HepG2 (cell line): ENCODE data around the gene COPA. TPM values are rescaled to one million over a fixed set of nuclear protein-coding genes. Genes with fewer than 3 reads are reported as not detected.

ENCODE experiments used
- ATAC-seq: fragments of 200-7000 bp; cut with Tn5 transposase; 3 replicates; pipeline ENCODE4 v1.9.1; 2020; ENCODE audit warnings: mild to moderate bottlenecking, moderate library complexity
- BruUV-seq: library from RNA; stranded (reverse); fragments of 400-500 nt; replicated peaks from 2 replicates; lab custom pipeline; 2021; lab: Mats Ljungman, UMichigan
- CTCF ChIA-PET: fragments of 300-600 bp; formaldehyde crosslinking; extraction: SDS; loops from one replicate; lab custom pipeline; 2021; ENCODE audit warnings: low total read pairs, inconsistent platforms, low intra/inter-chr PET ratio; lab: Yijun Ruan, JAX
- POLR2A ChIA-PET: fragments of 350-600 bp; sonication (Branson Sonifier 250); formaldehyde crosslinking; loops from one replicate; lab custom pipeline; 2020; ENCODE audit warnings: antibody characterized with exemption, inconsistent platforms; lab: Yijun Ruan, JAX
- DNase-seq: peaks from one replicate; pipeline ENCODE4 v3.0.0-alpha.2; 2015; ENCODE audit warnings: low spot score
- FAIRE-seq: peaks from 3 replicates; lab custom pipeline; 2011; peaks lifted over from hg19 to GRCh38; lab: Jason Lieb, UNC
- H2AFZ ChIP-seq: one replicate; pipeline ENCODE4 v1.6.1; 2011; ENCODE audit warnings: low read length, inconsistent platforms
- H3K27ac ChIP-seq: fragments of 300-600 bp; 3 replicates; pipeline ENCODE4 v1.8.0; 2011; ENCODE audit warnings: mixed run types, mild to moderate bottlenecking, mixed read lengths, low read length, inconsistent platforms; ENCODE audit not compliant: insufficient read depth; ENCODE audit errors: extremely low read length
- H3K27me3 ChIP-seq, 2 experiments: fragments of 200-600 bp in 1 of 2; 2 replicates in 1 of 2; 3 replicates in 1 of 2; pipeline versions ENCODE4 v1.6.0 to v1.8.0; 2011; ENCODE audit warnings: low read length in 2 of 2, mild to moderate bottlenecking in 2 of 2, moderate library complexity in 2 of 2, inconsistent platforms in 1 of 2; ENCODE audit not compliant: insufficient read depth in 2 of 2, control insufficient read depth in 1 of 2
- H3K36me3 ChIP-seq, 2 experiments: fragments of 200-600 bp in 1 of 2; replicated peaks in 1 of 2; 2 replicates in 1 of 2; 3 replicates in 1 of 2; pipeline versions ENCODE4 v1.5.1 to v1.8.0; 2011; ENCODE audit warnings: low read length in 2 of 2, inconsistent platforms in 1 of 2; ENCODE audit not compliant: insufficient read depth in 2 of 2, control insufficient read depth in 1 of 2
- H3K4me1 ChIP-seq: 2 replicates; pipeline ENCODE4 v1.5.1; 2012; ENCODE audit warnings: low read length, inconsistent platforms; ENCODE audit not compliant: insufficient read depth
- H3K4me2 ChIP-seq: 2 replicates; pipeline ENCODE4 v1.6.0; 2011; ENCODE audit warnings: low read depth, low read length, inconsistent platforms
- H3K4me3 ChIP-seq, 3 experiments: fragments of 200-600 bp in 1 of 3; sonication (generic), shearing (Covaris generic) in 1 of 3; replicated peaks in 1 of 3; 2 replicates each; pipeline ENCODE4 v1.5.1; 2011 to 2016; ENCODE audit warnings: low read length in 3 of 3, inconsistent platforms in 2 of 3, low read depth in 2 of 3, mild to moderate bottlenecking in 2 of 3, control low read depth in 1 of 3, mixed read lengths in 1 of 3; ENCODE audit not compliant: insufficient read depth in 1 of 3
- H3K79me2 ChIP-seq: one replicate; pipeline ENCODE4 v1.6.1; 2011; ENCODE audit warnings: low read length, inconsistent platforms; ENCODE audit not compliant: insufficient read depth
- H3K9ac ChIP-seq: 2 replicates; pipeline ENCODE4 v1.6.0; 2011; ENCODE audit warnings: mild to moderate bottlenecking, low read depth, low read length, inconsistent platforms; ENCODE audit not compliant: insufficient read depth
- H3K9me3 ChIP-seq: 2 replicates; pipeline ENCODE4 v1.5.1; 2012; ENCODE audit warnings: mild to moderate bottlenecking, low read length
- H4K20me1 ChIP-seq: 2 replicates; pipeline ENCODE4 v1.6.0; 2011; ENCODE audit warnings: inconsistent platforms, mild to moderate bottlenecking, low read length, moderate library complexity; ENCODE audit not compliant: insufficient read depth
- DNMT3B ChIP-seq: conservative IDR thresholded peaks from 2 replicates; pipeline ENCODE4 v1.6.1; 2016; ENCODE audit warnings: missing biosample characterization, control low read depth
- ESRRA ChIP-seq: sonication (generic); formaldehyde crosslinking; IDR thresholded peaks from 2 replicates; pipeline ENCODE4 v1.5.1; 2020; ENCODE audit warnings: mild to moderate bottlenecking, low read depth, missing genetic modification reagents
- FOXK1 ChIP-seq: sonication (generic); formaldehyde crosslinking; IDR thresholded peaks from 2 replicates; pipeline ENCODE4 v1.4.0; 2020; ENCODE audit warnings: low read depth, missing genetic modification reagents, borderline replicate concordance
- MED8 ChIP-seq: sonication (generic); formaldehyde crosslinking; IDR thresholded peaks from 2 replicates; pipeline ENCODE4 v1.8.1; 2023; ENCODE audit warnings: mild to moderate bottlenecking, missing genetic modification reagents; ENCODE audit not compliant: insufficient replicate concordance
- RFX5 ChIP-seq: IDR thresholded peaks from 2 replicates; pipeline ENCODE4 v1.6.1; 2011; ENCODE audit warnings: low read depth, low read length, improper control_type of control experiment
- SMAD9 ChIP-seq: sonication (generic); formaldehyde crosslinking; IDR thresholded peaks from 2 replicates; pipeline ENCODE4 v1.5.1; 2020; ENCODE audit warnings: mild to moderate bottlenecking, missing genetic modification reagents
- SMC3 ChIP-seq: IDR thresholded peaks from 2 replicates; pipeline ENCODE4 v1.6.1; 2011; ENCODE audit warnings: low read length, improper control_type of control experiment
- SMYD3 ChIP-seq: sonication (generic); formaldehyde crosslinking; IDR thresholded peaks from 2 replicates; pipeline ENCODE4 v1.8.1; 2023; ENCODE audit warnings: mild to moderate bottlenecking, missing genetic modification reagents
- TRIM24 ChIP-seq: sonication (generic); formaldehyde crosslinking; IDR thresholded peaks from 2 replicates; pipeline ENCODE4 v1.8.0; 2022; ENCODE audit warnings: mild to moderate bottlenecking, missing genetic modification reagents
- ZFP90 ChIP-seq: sonication (generic); formaldehyde crosslinking; IDR thresholded peaks from 2 replicates; pipeline ENCODE4 v1.8.0; 2022; ENCODE audit warnings: missing genetic modification reagents, mild to moderate bottlenecking, inconsistent platforms, borderline replicate concordance
- ZNF550 ChIP-seq: sonication (generic); formaldehyde crosslinking; IDR thresholded peaks from 2 replicates; pipeline ENCODE4 v1.4.0; 2020; ENCODE audit warnings: mild to moderate bottlenecking, missing genetic modification reagents, borderline replicate concordance
- ZNF678 ChIP-seq: sonication (generic); formaldehyde crosslinking; IDR thresholded peaks from 2 replicates; pipeline ENCODE4 v1.4.0; 2020; ENCODE audit warnings: mild to moderate bottlenecking, missing genetic modification reagents
- WGBS: methylation state at CpG from one replicate; pipeline ENCODE4 v1.1.6; 2017; ENCODE audit warnings: low lambda C conversion rate; 5-methylcytosine and 5-hydroxymethylcytosine counted together
- in situ Hi-C: cut with HindIII; loops from 2 replicates; pipeline ENCODE4 v1.10.0; 2017; ENCODE audit warnings: low pct_unique_long_range_greater_than_20kb; ENCODE audit not compliant: extremely low pct_ligation_motif_present
- intact Hi-C: fragments of 100-400 bp; cut with micrococcal nuclease; formaldehyde crosslinking; loops from one replicate; pipeline ENCODE4 v1.10.0; 2022; ENCODE audit not compliant: unreplicated experiment
- polyA plus RNA-seq, 8 experiments: library from polyadenylated mRNA; depleted of rRNA in 3 of 8; stranded (reverse) in 7 of 8; unstranded in 1 of 8; fragments of >200 nt; fragmentation: Illumina TruSeq in 4 of 8; extraction: Trizol in 4 of 8; gene quantifications; 2 replicates each; pipeline versions ENCODE4 v1.2.1 to v1.2.3, GENCODE V29; 2011 to 2016; ENCODE audit warnings: low read depth in 4 of 8, missing spikeins in 1 of 8, mixed read lengths in 1 of 8; ENCODE audit not compliant: insufficient read depth in 1 of 8
- total RNA-seq, 5 experiments: library from RNA; depleted of rRNA; stranded (reverse); fragments of >200 nt; fragmentation: Illumina TruSeq; extraction: Trizol; gene quantifications; 2 replicates each; pipeline ENCODE4 v1.2.3, GENCODE V29; 2016; ENCODE audit warnings: low read depth in 1 of 5
- TF ChIP-seq, protein P1 (sequence below): sonication (generic); formaldehyde crosslinking; IDR thresholded peaks from 2 replicates; pipeline ENCODE4 v1.5.0; 2020; ENCODE audit warnings: mild to moderate bottlenecking, missing genetic modification reagents, moderate library complexity

The COPA gene
- total and polyA plus RNA-seq, 2 of the 13 experiments (the other 11 are each of a cell fraction or from before 2014, with no cell fraction given) = 160 to 197 TPM

DNA sequence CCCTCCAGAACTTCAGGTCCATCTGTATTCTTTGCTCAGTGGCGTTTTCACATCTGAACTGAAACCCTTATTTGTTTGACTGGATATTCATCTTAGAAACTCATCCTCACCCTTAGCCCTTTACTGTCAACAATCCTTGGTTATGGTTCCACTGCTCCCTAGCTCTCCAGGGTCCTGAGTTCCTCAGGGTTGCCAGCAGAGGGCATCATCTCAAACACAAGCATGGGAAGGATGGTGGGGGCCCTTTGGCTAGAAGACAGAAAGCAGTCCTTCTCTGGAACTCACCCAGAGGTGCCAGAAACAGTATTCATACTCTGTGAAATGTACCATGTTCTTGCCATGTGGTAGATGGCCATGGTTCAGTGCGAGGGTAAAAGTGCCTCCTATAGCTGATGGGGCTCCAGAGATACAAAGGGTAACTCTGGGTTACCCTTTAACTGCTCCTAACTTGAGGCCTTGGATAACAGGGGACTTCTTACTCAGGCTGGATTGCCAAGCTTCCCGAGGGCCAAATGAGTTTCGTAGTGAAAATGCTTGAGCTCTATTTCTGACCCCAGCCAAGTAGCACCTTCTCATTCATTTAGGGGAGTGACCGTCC lies 11.4 kb upstream of the COPA start (continued):
- TF ChIP-seq MED8 (CRISPR knock-in tag) (no peak), ESRRA (CRISPR knock-in tag) (no peak), ZNF550 (no peak), SMYD3 (CRISPR knock-in tag) (no peak), TRIM24 (no peak), DNMT3B (CRISPR knock-in tag) (no peak), ZNF678 (CRISPR knock-in tag) (no peak), SMC3 (peak; percentile 35; the same call in 1 of the 2 replicates), FOXK1 (CRISPR knock-in tag) (no peak), ZFP90 (CRISPR knock-in tag) (no peak)
- TF ChIP-seq, protein P1, sequence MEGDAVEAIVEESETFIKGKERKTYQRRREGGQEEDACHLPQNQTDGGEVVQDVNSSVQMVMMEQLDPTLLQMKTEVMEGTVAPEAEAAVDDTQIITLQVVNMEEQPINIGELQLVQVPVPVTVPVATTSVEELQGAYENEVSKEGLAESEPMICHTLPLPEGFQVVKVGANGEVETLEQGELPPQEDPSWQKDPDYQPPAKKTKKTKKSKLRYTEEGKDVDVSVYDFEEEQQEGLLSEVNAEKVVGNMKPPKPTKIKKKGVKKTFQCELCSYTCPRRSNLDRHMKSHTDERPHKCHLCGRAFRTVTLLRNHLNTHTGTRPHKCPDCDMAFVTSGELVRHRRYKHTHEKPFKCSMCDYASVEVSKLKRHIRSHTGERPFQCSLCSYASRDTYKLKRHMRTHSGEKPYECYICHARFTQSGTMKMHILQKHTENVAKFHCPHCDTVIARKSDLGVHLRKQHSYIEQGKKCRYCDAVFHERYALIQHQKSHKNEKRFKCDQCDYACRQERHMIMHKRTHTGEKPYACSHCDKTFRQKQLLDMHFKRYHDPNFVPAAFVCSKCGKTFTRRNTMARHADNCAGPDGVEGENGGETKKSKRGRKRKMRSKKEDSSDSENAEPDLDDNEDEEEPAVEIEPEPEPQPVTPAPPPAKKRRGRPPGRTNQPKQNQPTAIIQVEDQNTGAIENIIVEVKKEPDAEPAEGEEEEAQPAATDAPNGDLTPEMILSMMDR (CRISPR knock-in tag) = peak; percentile 65

DNA sequence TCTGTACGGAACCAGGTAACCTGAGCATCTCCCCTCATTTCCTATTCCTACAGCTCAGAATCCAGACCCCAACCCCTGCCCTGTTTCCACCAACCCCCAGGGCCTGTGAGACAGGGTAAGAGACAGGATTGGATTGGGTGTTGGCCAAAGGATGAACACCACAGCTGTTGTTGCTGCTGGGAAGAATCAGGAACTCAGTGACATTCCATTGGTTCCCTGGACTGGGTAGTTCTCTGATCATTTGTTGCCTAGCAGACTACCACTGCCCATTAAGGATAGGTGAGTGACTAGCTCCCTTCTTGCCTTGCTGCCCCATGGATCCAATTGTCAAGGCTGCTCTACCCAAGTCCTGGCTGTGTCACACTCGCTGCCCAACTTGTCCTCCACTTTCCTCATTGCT lies 10.2 kb upstream of the COPA start:
- intact Hi-C loops = no loop called here
- Histone ChIP-seq H3K4me3 (no peak overlapping the region), H3K4me2 (no peak overlapping the region), H2AFZ (no peak overlapping the region)
- no peak for ATAC-seq
- CTCF ChIA-PET = no interaction called here
- DNase-seq = no peak
- BruUV-seq = no TSS peak
- peak; percentile 94 for TF ChIP-seq RFX5
- TF ChIP-seq SMAD9 (CRISPR knock-in tag) = no peak
- TF ChIP-seq, all 625 proteins: peak for 1
- no peak for FAIRE-seq
- POLR2A ChIA-PET = no interaction called here
- H3K9ac ChIP-seq = no peak overlapping the region
- no peaks in the 10 kb centered on the region for H3K27me3 ChIP-seq
- WGBS = 97% methylated on average over 2 of the region's 2 CpGs
- in situ Hi-C loops = no loop called here
- no peak overlapping the region for H3K27ac ChIP-seq
- peaks cover 48 to 97% of the 10 kb centered on the region in 2 experiments for H3K36me3 ChIP-seq
- no peaks in the 10 kb centered on the region for H3K79me2 ChIP-seq
- no peaks in the 10 kb centered on the region for H4K20me1 ChIP-seq
- no peaks in the 10 kb centered on the region for H3K4me1 ChIP-seq
- H3K9me3 ChIP-seq = no peaks in the 10 kb centered on the region
